Dermis blood vessel endothelial cell (primary cell): ENCODE measurements around the gene GALNS. TPM values are rescaled to one million over a fixed set of nuclear protein-coding genes. Genes with fewer than 3 reads are reported as not detected.

ENCODE experiments used
- DNase-seq: peaks from one replicate; pipeline ENCODE4 v3.0.0; 2010
- total RNA-seq: library from RNA; depleted of rRNA; stranded (reverse); fragments of >200 nt; gene quantifications from 2 replicates; pipeline ENCODE4 v1.2.3, GENCODE V29; 2014

GALNS gene
- total RNA-seq, 1 donor from 2014 or later, result 25.0 TPM

GRCh38 chr16:88855176-88855575, 1.6 kb downstream of the GALNS start:
- no peak for DNase-seq

DNA sequence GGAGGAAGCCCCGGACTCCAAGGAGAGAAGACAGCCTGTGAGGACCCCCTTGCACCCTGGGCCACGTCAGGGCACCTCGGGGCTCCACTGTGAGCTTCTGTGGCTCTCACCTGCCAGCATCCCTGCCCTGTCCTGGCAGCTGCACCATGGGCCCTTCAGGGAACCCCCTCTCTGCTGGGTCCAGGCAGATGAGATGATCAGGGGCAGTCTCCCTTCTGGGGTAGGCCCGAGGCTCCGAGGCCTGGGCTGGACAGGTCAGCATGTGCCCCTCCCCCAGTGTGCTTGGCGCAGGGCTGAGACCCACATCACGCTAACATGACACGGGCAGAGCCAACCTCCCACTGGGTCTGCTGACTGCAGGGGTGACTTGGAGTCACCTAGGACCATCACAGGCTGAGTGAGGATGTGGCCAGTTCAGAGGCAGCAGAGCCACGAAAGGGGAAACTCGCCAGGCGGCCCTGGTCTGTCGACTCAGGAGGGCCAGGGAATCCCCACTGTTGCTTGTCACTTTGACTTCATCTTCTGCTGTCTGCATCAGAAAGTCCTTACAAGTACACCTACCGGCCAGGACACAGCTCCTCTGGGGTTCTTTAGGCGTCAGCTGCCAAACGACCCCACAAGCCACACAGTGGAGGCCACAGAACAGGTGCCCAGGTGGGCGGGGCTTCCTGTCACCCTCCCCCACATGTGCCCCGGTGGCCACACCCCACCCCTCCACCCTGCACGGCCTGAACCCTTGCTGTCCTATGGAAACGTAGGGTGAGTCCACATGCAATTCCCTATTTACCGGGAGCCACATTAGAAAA, 2.2 kb downstream of the GALNS start:
- DNase-seq, result no peak

GRCh38 chr16:88853325-88853941, 3.3 kb downstream of the GALNS start:
- no peak for DNase-seq

- DNase-seq, result no peak
These were observed 5.1 kb downstream of the GALNS start for GRCh38 chr16:88851616-88852015.

GRCh38 chr16:88850531-88851199, 6.1 kb downstream of the GALNS start:
- no peak for DNase-seq

DNA sequence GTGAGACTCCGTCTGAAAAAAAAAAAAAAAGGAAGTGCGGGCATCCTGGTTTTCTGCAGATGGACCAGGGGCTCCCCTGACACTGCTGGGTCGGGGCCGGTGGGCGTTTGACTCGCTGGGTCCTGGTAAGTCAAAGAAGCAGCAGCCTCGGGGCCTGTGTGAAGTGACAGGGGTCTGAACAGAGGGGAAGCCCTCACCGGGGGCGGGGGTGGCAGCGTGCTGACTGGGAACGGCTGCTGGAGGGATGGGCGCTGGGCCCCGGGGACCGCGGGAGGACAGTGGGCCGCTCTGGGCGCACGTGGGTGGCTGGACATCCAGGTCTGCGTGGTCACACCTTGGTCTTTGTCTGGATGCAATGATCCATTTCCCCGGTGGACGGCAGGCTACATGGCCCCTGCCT, 8.2 kb downstream of the GALNS start:
- DNase-seq, result no peak

DNA sequence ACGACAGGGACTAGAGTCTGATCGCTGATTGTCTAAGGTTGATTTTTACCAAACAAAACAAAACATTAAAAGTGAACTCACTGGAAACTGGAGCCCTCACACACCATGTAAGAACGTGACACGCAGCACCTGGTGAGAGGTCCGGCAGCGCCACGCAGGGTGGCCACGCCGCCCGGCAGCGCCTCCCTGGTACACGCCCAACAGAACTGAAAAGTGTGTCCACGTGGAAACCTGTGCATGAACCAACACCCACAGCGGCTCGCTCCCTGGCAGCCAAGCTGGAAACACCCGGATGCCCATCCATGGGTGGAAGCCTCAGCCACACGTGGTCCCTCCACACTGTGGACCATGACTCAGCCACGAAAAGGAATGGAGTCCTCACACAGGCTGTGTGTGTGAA, 9.1 kb downstream of the GALNS start:
- no peak for DNase-seq

DNA sequence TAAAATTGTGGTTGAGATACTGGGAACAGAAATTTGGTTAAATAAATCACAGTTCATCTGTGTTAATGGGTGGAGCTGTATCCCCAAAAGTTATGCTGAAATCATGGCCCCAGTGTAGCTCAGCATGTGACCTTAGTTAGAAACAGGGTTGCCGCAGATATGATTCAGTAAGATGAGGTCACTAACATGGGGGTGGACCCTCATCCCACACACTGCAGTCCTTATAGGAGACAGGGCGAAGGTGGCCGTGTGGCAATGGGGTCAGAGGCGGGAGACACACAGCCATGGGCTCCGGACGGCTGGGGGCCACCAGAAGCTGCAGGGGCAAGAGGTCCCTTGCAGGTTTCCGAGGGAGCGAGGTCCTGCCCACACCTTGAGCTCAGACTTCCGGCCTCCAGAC, 10.7 kb downstream of the GALNS start:
- DNase-seq, result no peak

- DNase-seq, result no peak
These were observed 12.2 kb downstream of the GALNS start for GRCh38 chr16:88844419-88845036.

- DNase-seq, result no peak
These were observed 13.5 kb downstream of the GALNS start for GRCh38 chr16:88843256-88843655.

DNA sequence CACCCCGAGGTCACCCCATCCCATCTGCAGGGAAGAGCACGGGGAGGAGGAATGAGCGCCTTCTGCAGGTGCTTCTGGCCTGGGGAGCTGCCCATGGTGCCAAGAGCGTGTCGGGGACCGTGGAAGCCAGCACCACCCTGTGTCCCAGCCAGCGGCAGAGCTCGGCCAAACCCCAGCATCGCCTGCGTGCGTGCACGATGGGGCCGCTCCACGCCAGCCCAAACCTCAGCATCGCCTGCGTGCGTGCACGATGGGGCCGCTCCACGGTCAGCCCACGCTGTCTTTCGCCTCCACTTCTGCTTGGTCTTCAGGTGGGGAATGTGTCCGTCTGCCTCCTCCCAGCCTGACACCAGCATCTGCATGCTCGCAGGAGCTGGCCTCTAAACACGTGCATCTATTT, 13.9 kb downstream of the GALNS start:
- no peak for DNase-seq

GRCh38 chr16:88842308-88842756, 14.4 kb downstream of the GALNS start:
- DNase-seq, result no peak

DNA sequence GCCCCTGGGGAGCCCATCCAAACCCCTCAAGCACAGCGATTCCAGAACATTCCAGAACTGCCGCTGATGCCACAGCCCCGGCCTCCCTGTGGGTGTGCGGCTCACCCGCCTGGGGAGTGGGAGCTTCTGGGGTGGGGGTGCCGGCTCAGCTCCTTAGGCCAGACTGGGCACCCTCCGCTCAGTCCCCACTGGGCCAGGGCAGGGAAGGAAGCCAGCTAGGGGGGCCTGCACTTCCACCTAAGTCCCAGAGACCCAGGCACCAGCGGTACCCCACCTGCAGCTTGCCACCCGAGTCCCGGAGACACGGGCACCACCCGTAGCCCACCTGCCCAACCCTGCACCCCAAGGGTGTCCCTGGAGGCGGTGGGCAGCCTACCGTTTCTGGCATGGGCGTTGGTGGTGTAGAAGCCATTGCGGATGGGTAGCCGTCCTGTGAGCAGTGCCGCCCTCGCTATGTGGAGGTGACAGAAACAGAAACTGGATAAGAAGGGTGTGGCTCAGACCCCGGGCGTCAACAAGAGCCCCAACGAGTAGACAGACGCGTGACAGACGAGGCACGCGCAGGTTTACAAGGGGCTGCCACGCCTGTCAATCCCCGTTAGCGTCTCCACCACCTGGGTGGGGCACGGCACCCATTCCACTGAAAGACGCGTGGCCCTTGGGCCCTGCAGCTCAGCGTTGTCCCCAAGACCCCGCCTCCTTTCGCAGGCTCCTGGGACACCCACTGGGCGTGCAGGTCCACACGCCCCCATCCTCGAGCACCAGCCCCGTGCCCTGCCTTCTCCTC, 15.0 kb downstream of the GALNS start:
- no peak for DNase-seq

DNA sequence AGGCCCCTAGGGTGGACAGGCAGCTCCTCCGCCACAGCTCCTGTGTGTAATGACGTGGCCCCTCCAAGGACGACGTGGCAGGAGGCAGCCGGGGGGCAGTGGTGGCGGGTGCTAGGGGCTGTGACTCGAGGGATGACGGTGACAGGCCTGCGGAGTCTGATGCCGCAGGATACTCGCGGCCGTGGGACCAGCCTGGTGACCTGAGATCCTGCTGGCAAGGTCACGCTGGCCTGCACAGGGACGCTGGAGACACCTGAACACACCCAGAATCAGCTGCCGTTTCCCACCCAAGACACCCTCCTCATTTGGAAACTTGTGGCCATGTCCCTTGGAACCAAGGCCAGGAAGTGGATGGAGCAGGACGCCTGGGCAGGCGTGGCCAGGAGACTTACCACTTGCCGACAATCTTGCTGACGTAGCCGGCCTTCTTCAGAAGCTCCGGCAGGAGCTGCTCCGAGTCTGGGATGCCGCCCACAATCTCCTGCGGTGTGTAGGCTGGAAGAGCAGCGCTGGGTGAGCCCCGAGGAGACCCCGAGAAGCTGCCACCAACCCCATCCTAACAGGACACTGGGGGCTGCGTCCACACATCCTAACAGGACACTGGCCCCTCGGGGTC, 16.0 kb downstream of the GALNS start:
- DNase-seq, result no peak

- DNase-seq, result no peak
These were observed 16.8 kb downstream of the GALNS start for GRCh38 chr16:88839745-88840599.

DNA sequence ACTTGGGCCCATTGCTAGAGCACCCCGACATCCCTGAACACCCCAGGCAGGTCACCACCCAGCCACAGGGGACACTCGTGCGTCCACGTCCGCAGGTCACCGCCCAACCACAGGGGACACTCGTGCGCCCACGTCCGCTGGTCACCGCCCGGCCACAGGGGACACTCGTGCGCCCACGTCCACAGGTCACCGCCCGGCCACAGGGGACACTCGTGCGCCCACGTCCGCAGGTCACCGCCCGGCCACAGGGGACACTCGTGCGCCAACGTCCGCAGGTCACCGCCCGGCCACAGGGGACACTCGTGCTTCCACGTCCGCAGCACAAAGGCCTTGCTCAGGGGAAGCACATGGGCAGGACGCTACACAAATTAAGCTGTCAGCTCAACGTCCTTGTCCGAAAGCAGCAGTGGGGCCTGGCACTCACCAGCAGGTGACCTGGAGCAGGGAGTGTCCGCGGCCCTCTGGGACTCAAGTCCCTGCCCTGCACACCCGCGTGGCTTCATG, 17.7 kb downstream of the GALNS start:
- no peak for DNase-seq

- no peak for DNase-seq
These were observed 18.2 kb downstream of the GALNS start for GRCh38 chr16:88838566-88838965.

GRCh38 chr16:88837806-88838205, 18.9 kb downstream of the GALNS start:
- DNase-seq, result no peak

GRCh38 chr16:88836791-88837190, 20.0 kb downstream of the GALNS start:
- DNase-seq, result no peak

DNA sequence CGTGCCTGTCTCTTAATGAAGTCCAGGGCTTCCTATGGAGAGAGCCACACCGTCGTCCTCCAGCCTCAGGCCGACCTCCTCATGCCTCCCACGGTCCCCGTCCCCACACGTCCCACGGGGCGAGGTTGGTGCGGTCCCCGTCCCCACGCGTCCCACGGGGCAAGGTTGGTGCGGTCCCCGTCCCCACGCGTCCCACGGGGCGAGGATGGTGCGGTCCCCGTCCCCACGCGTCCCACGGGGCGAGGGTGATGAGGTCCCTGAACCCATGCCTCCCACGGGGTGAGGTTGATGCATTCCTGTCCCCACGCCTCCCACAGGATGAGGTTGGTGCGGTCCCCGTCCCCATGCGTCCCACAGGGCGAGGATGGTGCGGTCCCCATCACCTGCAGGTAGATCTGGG, 20.9 kb downstream of the GALNS start:
- no peak for DNase-seq

GRCh38 chr16:88835383-88835782, 21.4 kb downstream of the GALNS start:
- no peak for DNase-seq
